Endodermal cell (in vitro differentiated cells): ENCODE results near the gene ADAMTS4. TPM values are rescaled to one million over a fixed set of nuclear protein-coding genes. Genes with fewer than 3 reads are reported as not detected.
A peak's percentile ranks its signal among the peaks of the same experiment; 100 is the strongest.

Experiments used
- DNase-seq: peaks from one replicate; pipeline ENCODE4 v3.0.0-alpha.2; 2017
- H3K27ac ChIP-seq: 2 replicates; pipeline ENCODE4 v1.5.1; 2013; ENCODE audit warnings: mild to moderate bottlenecking, low read depth, low read length, moderate library complexity
- H3K27me3 ChIP-seq: 2 replicates; pipeline ENCODE4 v1.6.1; 2013; ENCODE audit warnings: mild to moderate bottlenecking, low read length, moderate library complexity; ENCODE audit not compliant: insufficient read depth, control insufficient read depth, poor library complexity, severe bottlenecking
- H3K36me3 ChIP-seq: 2 replicates; pipeline ENCODE4 v1.7.0; 2013; ENCODE audit warnings: mild to moderate bottlenecking, low read length, moderate library complexity; ENCODE audit not compliant: control insufficient read depth, insufficient read depth
- H3K4me1 ChIP-seq: one replicate; pipeline ENCODE4 v1.7.0; 2013; ENCODE audit warnings: low read length; ENCODE audit not compliant: control insufficient read depth, insufficient read depth
- H3K4me3 ChIP-seq: 2 replicates; pipeline ENCODE4 v1.5.1; 2013; ENCODE audit warnings: mild to moderate bottlenecking, low read length, moderate library complexity
- H3K9ac ChIP-seq: 2 replicates; pipeline ENCODE4 v1.6.1; 2013; ENCODE audit warnings: mild to moderate bottlenecking, low read length, moderate library complexity; ENCODE audit not compliant: poor library complexity, severe bottlenecking; ENCODE audit errors: extremely low read depth
- H3K9me3 ChIP-seq: 2 replicates; pipeline ENCODE4 v1.6.1; 2013; ENCODE audit warnings: mild to moderate bottlenecking, low read length, moderate library complexity; ENCODE audit not compliant: control insufficient read depth
- H3K27ac Mint-ChIP-seq: 2 replicates; pipeline ENCODE4 v1.8.0; 2020; ENCODE audit warnings: mixed read lengths
- H3K27me3 Mint-ChIP-seq: 2 replicates; pipeline ENCODE4 v1.8.0; 2021; ENCODE audit warnings: mild to moderate bottlenecking, mixed read lengths; ENCODE audit not compliant: insufficient read depth
- H3K36me3 Mint-ChIP-seq: 2 replicates; pipeline ENCODE4 v1.8.0; 2020; ENCODE audit warnings: low read depth, mixed read lengths
- H3K4me1 Mint-ChIP-seq: 2 replicates; pipeline ENCODE4 v1.8.0; 2020; ENCODE audit warnings: mixed read lengths
- H3K4me3 Mint-ChIP-seq: 2 replicates; pipeline ENCODE4 v1.8.0; 2020; ENCODE audit warnings: mild to moderate bottlenecking, moderate library complexity, mixed read lengths
- H3K9me3 Mint-ChIP-seq: 2 replicates; pipeline ENCODE4 v1.8.0; 2020; ENCODE audit warnings: mild to moderate bottlenecking, mixed read lengths
- CTCF ChIP-seq: fragments of 200-600 bp; sonication (generic); conservative IDR thresholded peaks from 2 replicates; pipeline ENCODE4 v1.5.0; 2021; ENCODE audit warnings: antibody characterized with exemption, mild to moderate bottlenecking
- WGBS, 2 experiments: methylation state at CpG; one replicate each; pipeline versions ENCODE4 v1.1.5 to v1.1.7; 2013; ENCODE audit warnings: missing lambda C conversion rate in 2 of 2, mixed read lengths in 1 of 2; ENCODE audit not compliant: insufficient coverage in 1 of 2, insufficient read length in 1 of 2; 5-methylcytosine and 5-hydroxymethylcytosine counted together
- total RNA-seq, 2 donors: library from RNA; stranded (reverse); fragmentation: NEBNext Ultra II Directional in 1 of 2; extraction: Animal tissue kit (Norgen Biotek cat#: 25700) in 1 of 2; gene quantifications; 2 replicates in 1 of 2; 3 replicates in 1 of 2; pipeline ENCODE4 v1.2.1, GENCODE V29; 2021

ADAMTS4 gene
- total RNA-seq, 2 donors from 2014 or later: 4.4 to 9.6 TPM

- Histone ChIP-seq H3K36me3 (peaks cover 22% of the 10 kb centered on the region), H3K27ac (no peak overlapping the region), H3K9me3 (no peaks in the 10 kb centered on the region), H3K27me3 (no peaks in the 10 kb centered on the region), H3K4me3 (peak overlapping the region; percentile 96), H3K9ac (no peak overlapping the region), H3K4me1 (peaks cover 4% of the 10 kb centered on the region)
- Mint-ChIP-seq H3K36me3 (peaks cover 26% of the 10 kb centered on the region), H3K27me3 (no peaks in the 10 kb centered on the region), H3K4me1 (peaks cover 14% of the 10 kb centered on the region), H3K27ac (peak overlapping the region; percentile 100), H3K9me3 (no peaks in the 10 kb centered on the region), H3K4me3 (peak overlapping the region; percentile 97)
- no peak for DNase-seq
- WGBS, 2 experiments: 56 to 84% methylated on average over 9 of the region's 9 CpGs
- TF ChIP-seq CTCF: no peak
Measured at GRCh38 chr1:161177936-161178244, 21.0 kb downstream of the ADAMTS4 start.

GRCh38 chr1:161177112-161177935 is 21.5 kb downstream of the ADAMTS4 start, which contains the start of gene B4GALT3:
Gene B4GALT3 (minus strand): TSS chr1:161177507. CDS start chr1:161176060, 1,447 bp downstream.
- WGBS, 2 experiments: 2 to 9% methylated on average over 17 to 50 of the region's 50 CpGs
- DNase-seq: peak; percentile 99
- no peaks in the 10 kb centered on the region for H3K9me3 Mint-ChIP-seq
- H3K4me1 Mint-ChIP-seq: peaks cover 14% of the 10 kb centered on the region
- Histone ChIP-seq H3K4me1 (peaks cover 4% of the 10 kb centered on the region), H3K36me3 (peaks cover 28% of the 10 kb centered on the region), H3K9me3 (no peaks in the 10 kb centered on the region), H3K27ac (no peak within 1 kb of the TSS), H3K9ac (peak within 1 kb of the TSS; percentile 68), H3K4me3 (peak within 1 kb of the TSS; percentile 96), H3K27me3 (no peaks in the 10 kb centered on the region)
- peak within 1 kb of the TSS; percentile 100 for H3K27ac Mint-ChIP-seq
- no peaks in the 10 kb centered on the region for H3K27me3 Mint-ChIP-seq
- peak; percentile 63 for TF ChIP-seq CTCF
- peaks cover 30% of the 10 kb centered on the region for H3K36me3 Mint-ChIP-seq
- peak within 1 kb of the TSS; percentile 97 for H3K4me3 Mint-ChIP-seq

- H3K36me3 Mint-ChIP-seq: peaks cover 32% of the 10 kb centered on the region
- H3K9me3 ChIP-seq: no peaks in the 10 kb centered on the region
- H3K27me3 Mint-ChIP-seq: no peaks in the 10 kb centered on the region
- H3K27me3 ChIP-seq: no peaks in the 10 kb centered on the region
- peak overlapping the region; percentile 68 for H3K9ac ChIP-seq
- H3K36me3 ChIP-seq: peaks cover 35% of the 10 kb centered on the region
- peaks cover 4% of the 10 kb centered on the region for H3K4me1 ChIP-seq
- no peak for DNase-seq
- peaks cover 14% of the 10 kb centered on the region for H3K4me1 Mint-ChIP-seq
- WGBS, 2 experiments: 26 to 72% methylated on average over 2 to 16 of the region's 17 CpGs
- H3K27ac ChIP-seq: no peak overlapping the region
- peak overlapping the region; percentile 100 for H3K27ac Mint-ChIP-seq
- no peaks in the 10 kb centered on the region for H3K9me3 Mint-ChIP-seq
- no peak for TF ChIP-seq CTCF
- H3K4me3 Mint-ChIP-seq: peak overlapping the region; percentile 97
- peak overlapping the region; percentile 96 for H3K4me3 ChIP-seq
Measured at GRCh38 chr1:161176468-161177111, 22.3 kb downstream of the ADAMTS4 start.
